NCI-H2107 treated with DMSO at 0.1 percent for 48 hours (cell line): Measurements from ENCODE around the gene MRPL39.

Experiments
- DNase-seq: peaks from one replicate; lab custom pipeline; 2025; ENCODE audit not compliant: unreplicated experiment; lab: John Stamatoyannopoulos, UW

Gene MRPL39

GRCh38 chr21:25541042-25541441 lies 66.2 kb downstream of the MRPL39 start:
- DNase-seq = no peak

GRCh38 chr21:25539606-25540005 lies 67.7 kb downstream of the MRPL39 start:
- DNase-seq = no peak

- no peak for DNase-seq
These were observed 70.1 kb downstream of the MRPL39 start for GRCh38 chr21:25537174-25537573.

GRCh38 chr21:25536752-25537151 lies 70.5 kb downstream of the MRPL39 start:
- no peak for DNase-seq

- DNase-seq = peak; percentile 11
These were observed 71.4 kb downstream of the MRPL39 start for GRCh38 chr21:25535849-25536248.
